Karpas-422 (cell line): ENCODE measurements around the gene ZNF646. TPM values are rescaled to one million over a fixed set of nuclear protein-coding genes. Genes with fewer than 3 reads are reported as not detected.

Experiments
- DNase-seq: peaks from one replicate; pipeline ENCODE4 v3.0.0-alpha.2; 2015
- H2AFZ ChIP-seq: fragments of 200-600 bp; sonication (generic); 2 replicates; pipeline ENCODE4 v1.6.1; 2014; ENCODE audit warnings: antibody characterized with exemption, low read length, mixed read lengths
- H3K27ac ChIP-seq: fragments of 200-600 bp; sonication (generic); 2 replicates; pipeline ENCODE4 v1.5.1; 2014; ENCODE audit warnings: mild to moderate bottlenecking, low read length, moderate library complexity
- H3K27me3 ChIP-seq: fragments of 200-600 bp; sonication (generic); 2 replicates; pipeline ENCODE4 v1.6.1; 2014; ENCODE audit warnings: low read length, mixed read lengths
- H3K36me3 ChIP-seq: fragments of 200-600 bp; sonication (generic); 2 replicates; pipeline ENCODE4 v1.6.1; 2014; ENCODE audit warnings: low read length, mixed read lengths; ENCODE audit not compliant: insufficient read depth
- H3K4me1 ChIP-seq: fragments of 200-600 bp; sonication (generic); 2 replicates; pipeline ENCODE4 v1.6.1; 2014; ENCODE audit warnings: mild to moderate bottlenecking, low read length, mixed read lengths
- H3K4me2 ChIP-seq: fragments of 200-600 bp; sonication (generic); 2 replicates; pipeline ENCODE4 v1.6.1; 2014; ENCODE audit warnings: low read length, low read depth, mild to moderate bottlenecking; ENCODE audit not compliant: poor library complexity, severe bottlenecking
- H3K4me3 ChIP-seq: fragments of 200-600 bp; sonication (generic); 2 replicates; pipeline ENCODE4 v1.5.1; 2014; ENCODE audit warnings: mild to moderate bottlenecking, antibody characterized with exemption, low read length, mixed read lengths
- H3K79me2 ChIP-seq: fragments of 200-600 bp; sonication (generic); 2 replicates; pipeline ENCODE4 v1.6.1; 2014; ENCODE audit warnings: mild to moderate bottlenecking, low read length, mixed read lengths
- H3K9ac ChIP-seq: fragments of 200-600 bp; sonication (generic); 2 replicates; pipeline ENCODE4 v1.6.0; 2014; ENCODE audit warnings: low read length
- H3K9me2 ChIP-seq: fragments of 200-600 bp; sonication (generic), shearing (Covaris generic); replicated peaks from 2 replicates; pipeline ENCODE4 v1.6.0; 2014; ENCODE audit warnings: mild to moderate bottlenecking, low read length, moderate library complexity; ENCODE audit not compliant: insufficient read depth
- H3K9me3 ChIP-seq: fragments of 300-700, 200-600 bp; sonication (generic); 2 replicates; pipeline ENCODE4 v1.6.1; 2014; ENCODE audit warnings: low read length, mixed read lengths
- H4K20me1 ChIP-seq: fragments of 200-600 bp; sonication (generic); 2 replicates; pipeline ENCODE4 v1.6.1; 2014; ENCODE audit warnings: mild to moderate bottlenecking, antibody characterized with exemption, low read length, low read depth; ENCODE audit not compliant: insufficient read depth
- total RNA-seq: library from RNA; depleted of rRNA; stranded (reverse); fragments of >200 nt; shearing (Covaris generic); gene quantifications from 2 replicates; pipeline ENCODE4 v1.2.3, GENCODE V29; 2014; ENCODE audit warnings: low replicate concordance

ZNF646 gene
- total RNA-seq, 1 experiment from 2014 or later: 22.0 TPM

GRCh38 chr16:31118223-31119155 lies 44.3 kb downstream of the ZNF646 start:
- no peaks in the 10 kb centered on the region for H3K27me3 ChIP-seq
- H3K4me2 ChIP-seq: peak overlapping the region; percentile 77
- DNase-seq: no peak
- H3K79me2 ChIP-seq: peaks cover 30% of the 10 kb centered on the region
- H4K20me1 ChIP-seq: no peaks in the 10 kb centered on the region
- peak overlapping the region; percentile 73 for H3K4me3 ChIP-seq
- no peak overlapping the region for H2AFZ ChIP-seq
- H3K9me3 ChIP-seq: no peaks in the 10 kb centered on the region
- H3K4me1 ChIP-seq: peaks cover 10% of the 10 kb centered on the region
- H3K9ac ChIP-seq: peak overlapping the region; percentile 74
- H3K27ac ChIP-seq: no peak overlapping the region
- H3K36me3 ChIP-seq: peaks cover 19% of the 10 kb centered on the region
- no peaks in the 10 kb centered on the region for H3K9me2 ChIP-seq

- H3K27ac ChIP-seq: no peak overlapping the region
- no peaks in the 10 kb centered on the region for H3K9me3 ChIP-seq
- no peak overlapping the region for H3K4me2 ChIP-seq
- peaks cover 30% of the 10 kb centered on the region for H3K79me2 ChIP-seq
- H3K9me2 ChIP-seq: no peaks in the 10 kb centered on the region
- H3K27me3 ChIP-seq: no peaks in the 10 kb centered on the region
- H3K36me3 ChIP-seq: peaks cover 19% of the 10 kb centered on the region
- H4K20me1 ChIP-seq: no peaks in the 10 kb centered on the region
- no peak overlapping the region for H2AFZ ChIP-seq
- H3K9ac ChIP-seq: no peak overlapping the region
- no peak for DNase-seq
- no peak overlapping the region for H3K4me3 ChIP-seq
- peaks cover 10% of the 10 kb centered on the region for H3K4me1 ChIP-seq
These were observed 45.9 kb downstream of the ZNF646 start for GRCh38 chr16:31120129-31120528.

- no peaks in the 10 kb centered on the region for H3K4me1 ChIP-seq
- no peaks in the 10 kb centered on the region for H3K27me3 ChIP-seq
- no peaks in the 10 kb centered on the region for H3K9me2 ChIP-seq
- H2AFZ ChIP-seq: no peak overlapping the region
- H3K36me3 ChIP-seq: peaks cover 9% of the 10 kb centered on the region
- no peaks in the 10 kb centered on the region for H3K79me2 ChIP-seq
- no peak overlapping the region for H3K9ac ChIP-seq
- H3K4me3 ChIP-seq: no peak overlapping the region
- H3K4me2 ChIP-seq: no peak overlapping the region
- no peak overlapping the region for H3K27ac ChIP-seq
- H3K9me3 ChIP-seq: no peaks in the 10 kb centered on the region
- DNase-seq: no peak
- H4K20me1 ChIP-seq: no peaks in the 10 kb centered on the region
These were observed 51.6 kb downstream of the ZNF646 start for GRCh38 chr16:31125844-31126243.

GRCh38 chr16:31127182-31127581 lies 53.0 kb downstream of the ZNF646 start:
- no peak overlapping the region for H3K4me2 ChIP-seq
- no peak overlapping the region for H3K9ac ChIP-seq
- peaks cover 2% of the 10 kb centered on the region for H3K36me3 ChIP-seq

GRCh38 chr16:31128711-31129567 lies 54.7 kb downstream of the ZNF646 start:
- Histone ChIP-seq H3K9me2 (no peaks in the 10 kb centered on the region), H3K4me2 (no peak overlapping the region), H3K79me2 (no peaks in the 10 kb centered on the region), H3K4me3 (no peak overlapping the region), H3K27me3 (no peaks in the 10 kb centered on the region), H3K4me1 (no peaks in the 10 kb centered on the region), H3K9me3 (no peaks in the 10 kb centered on the region), H4K20me1 (no peaks in the 10 kb centered on the region), H3K27ac (no peak overlapping the region), H2AFZ (no peak overlapping the region), H3K36me3 (no peaks in the 10 kb centered on the region), H3K9ac (no peak overlapping the region)
- no peak for DNase-seq

More at GRCh38 chr16:31127182-31127581, 53.0 kb downstream of the ZNF646 start:
- Histone ChIP-seq H3K27me3 (no peaks in the 10 kb centered on the region), H4K20me1 (no peaks in the 10 kb centered on the region), H3K9me2 (no peaks in the 10 kb centered on the region), H2AFZ (no peak overlapping the region), H3K4me3 (no peak overlapping the region), H3K9me3 (no peaks in the 10 kb centered on the region), H3K4me1 (no peaks in the 10 kb centered on the region), H3K79me2 (no peaks in the 10 kb centered on the region), H3K27ac (no peak overlapping the region)
- DNase-seq: no peak

DNA sequence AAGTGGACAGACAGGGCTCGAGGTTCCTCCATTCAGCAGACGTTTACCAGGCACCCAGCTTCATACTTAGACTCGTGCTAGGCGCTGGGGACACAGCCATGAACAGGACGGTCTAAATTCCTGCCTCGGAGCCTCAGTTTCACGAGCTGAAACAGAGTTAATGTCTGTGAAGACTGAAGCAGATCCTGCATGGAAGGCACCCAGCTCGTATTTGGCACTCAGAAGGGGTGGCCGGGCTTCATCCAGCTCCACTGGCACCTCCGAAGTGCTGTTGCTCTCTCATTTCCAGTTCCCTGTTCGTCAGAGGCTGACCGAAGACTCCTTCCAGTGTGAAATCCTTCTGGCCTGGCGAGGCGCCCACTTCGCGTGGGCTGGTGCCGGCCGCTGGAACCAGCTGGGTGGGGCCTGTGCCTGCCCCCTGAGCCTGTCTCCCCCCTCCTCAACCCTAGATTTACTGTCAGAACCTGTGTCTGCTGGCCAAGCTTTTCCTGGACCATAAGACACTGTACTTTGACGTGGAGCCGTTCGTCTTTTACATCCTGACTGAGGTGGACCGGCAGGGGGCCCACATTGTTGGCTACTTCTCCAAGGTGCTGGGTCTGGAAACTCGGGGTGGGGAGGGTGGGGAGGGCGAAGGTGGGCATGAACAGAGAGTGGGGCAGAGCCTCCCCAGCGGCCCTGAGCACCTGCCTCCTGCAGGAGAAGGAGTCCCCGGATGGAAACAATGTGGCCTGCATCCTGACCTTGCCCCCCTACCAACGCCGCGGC lies 55.5 kb downstream of the ZNF646 start:
- no peak for DNase-seq
- no peaks in the 10 kb centered on the region for H4K20me1 ChIP-seq
- H3K36me3 ChIP-seq: no peaks in the 10 kb centered on the region
- no peak overlapping the region for H3K4me2 ChIP-seq
- no peak overlapping the region for H3K4me3 ChIP-seq
- H3K79me2 ChIP-seq: no peaks in the 10 kb centered on the region
- H3K4me1 ChIP-seq: no peaks in the 10 kb centered on the region
- no peaks in the 10 kb centered on the region for H3K27me3 ChIP-seq
- H3K27ac ChIP-seq: no peak overlapping the region
- no peak overlapping the region for H3K9ac ChIP-seq
- H3K9me3 ChIP-seq: no peaks in the 10 kb centered on the region
- no peaks in the 10 kb centered on the region for H3K9me2 ChIP-seq
- no peak overlapping the region for H2AFZ ChIP-seq

GRCh38 chr16:31130336-31130891 lies 56.2 kb downstream of the ZNF646 start:
- H3K4me2 ChIP-seq: no peak overlapping the region
- no peak for DNase-seq
- no peaks in the 10 kb centered on the region for H4K20me1 ChIP-seq
- no peaks in the 10 kb centered on the region for H3K27me3 ChIP-seq
- no peak overlapping the region for H3K27ac ChIP-seq
- H3K4me3 ChIP-seq: no peak overlapping the region
- no peaks in the 10 kb centered on the region for H3K4me1 ChIP-seq
- no peak overlapping the region for H2AFZ ChIP-seq
- no peaks in the 10 kb centered on the region for H3K9me2 ChIP-seq
- H3K9ac ChIP-seq: no peak overlapping the region
- H3K79me2 ChIP-seq: no peaks in the 10 kb centered on the region
- no peaks in the 10 kb centered on the region for H3K9me3 ChIP-seq
- no peaks in the 10 kb centered on the region for H3K36me3 ChIP-seq
